Stimulated activated CD4-positive, alpha-beta T cell treated with anti-CD3 and anti-CD28 coated beads, Interleukin-4, amount 100 ng/mL, for 48 hours (primary cell): ENCODE data around the gene CBS.
"Not testable (repeated sequence)": the region's sequence is repeated elsewhere in the genome, so short reads cannot be mapped to it uniquely, and the experiment has no call there.

Experiments used
- DNase-seq, 2 donors: peaks; one replicate each; pipeline ENCODE4 v3.0.0-alpha.2; 2020; ENCODE audit warnings: low read depth in 2 of 2

CBS gene

GRCh38 chr21:43068065-43068464, 7.6 kb downstream of the CBS start:
- DNase-seq, result not testable (repeated sequence)

GRCh38 chr21:43066690-43067089, 8.9 kb downstream of the CBS start:
- not testable (repeated sequence) for DNase-seq

GRCh38 chr21:43065991-43066390, 9.6 kb downstream of the CBS start:
- DNase-seq, result not testable (repeated sequence)

GRCh38 chr21:43064265-43064917, 11.2 kb downstream of the CBS start:
- DNase-seq, result not testable (repeated sequence)

GRCh38 chr21:43062955-43063664, 12.5 kb downstream of the CBS start:
- DNase-seq, result not testable (repeated sequence)

- not testable (repeated sequence) for DNase-seq
Observed at GRCh38 chr21:43053112-43053511, 22.5 kb downstream of the CBS start.

- not testable (repeated sequence) for DNase-seq
Observed at GRCh38 chr21:43045876-43046821, 29.5 kb downstream of the CBS start.

GRCh38 chr21:43045165-43045875, 30.3 kb downstream of the CBS start:
- not testable (repeated sequence) for DNase-seq

GRCh38 chr21:43044547-43044946, 31.1 kb downstream of the CBS start:
- DNase-seq, result not testable (repeated sequence)

- not testable (repeated sequence) for DNase-seq
Observed at GRCh38 chr21:43043291-43043690, 32.3 kb downstream of the CBS start.

- DNase-seq, result not testable (repeated sequence)
Observed at GRCh38 chr21:43042169-43042568, 33.5 kb downstream of the CBS start.

GRCh38 chr21:43038659-43039044, 37.0 kb downstream of the CBS start:
- not testable (repeated sequence) for DNase-seq

GRCh38 chr21:43037918-43038658, 37.5 kb downstream of the CBS start:
- not testable (repeated sequence) for DNase-seq

GRCh38 chr21:43036889-43037288, 38.7 kb downstream of the CBS start:
- DNase-seq, result not testable (repeated sequence)

GRCh38 chr21:43034826-43035225, 40.8 kb downstream of the CBS start:
- DNase-seq, result no peak

GRCh38 chr21:43034101-43034500, 41.5 kb downstream of the CBS start:
- no peak for DNase-seq

- DNase-seq, result no peak
Observed at GRCh38 chr21:43031121-43031619, 44.5 kb downstream of the CBS start.

GRCh38 chr21:43029785-43030184, 45.9 kb downstream of the CBS start:
- no peak for DNase-seq

- no peak for DNase-seq
Observed at GRCh38 chr21:43027846-43028731, 47.5 kb downstream of the CBS start.
